Activated naive CD8-positive, alpha-beta T cell treated with anti-CD3 and anti-CD28 coated beads, Interleukin-2, amount 10 ng/mL, durations not matched to agents 7 days and 5 days (primary cell): Measurements from ENCODE around the gene AMN. TPM values are rescaled to one million over a fixed set of nuclear protein-coding genes. Genes with fewer than 3 reads are reported as not detected.

Experiments used
- ATAC-seq: fragments of 150-1000 bp; cut with Tn5 transposase; one replicate; pipeline ENCODE4 v1.10.0; 2021; ENCODE audit warnings: low read depth, moderate library complexity
- POLR2A ChIA-PET: fragments of 350-600 bp; sonication (Branson Sonifier 250); formaldehyde crosslinking; loops from one replicate; lab custom pipeline; 2021; ENCODE audit warnings: antibody characterized with exemption; lab: Charles Lee
- DNase-seq: peaks from one replicate; pipeline ENCODE4 v3.0.0; 2021
- H3K27ac Mint-ChIP-seq: one replicate; pipeline ENCODE4 v1.8.0; 2022; ENCODE audit warnings: mild to moderate bottlenecking, mixed read lengths
- H3K27me3 Mint-ChIP-seq: one replicate; pipeline ENCODE4 v1.8.0; 2022; ENCODE audit warnings: mild to moderate bottlenecking, moderate library complexity, mixed read lengths
- H3K36me3 Mint-ChIP-seq: one replicate; pipeline ENCODE4 v1.8.0; 2021; ENCODE audit warnings: mild to moderate bottlenecking, mixed read lengths
- H3K4me1 Mint-ChIP-seq: one replicate; pipeline ENCODE4 v1.8.0; 2021; ENCODE audit warnings: mixed read lengths
- H3K4me3 Mint-ChIP-seq: one replicate; pipeline ENCODE4 v1.8.0; 2022; ENCODE audit warnings: mild to moderate bottlenecking, moderate library complexity, mixed read lengths
- H3K9me3 Mint-ChIP-seq: one replicate; pipeline ENCODE4 v1.8.0; 2021; ENCODE audit warnings: mixed read lengths
- total RNA-seq, 2 experiments: library from RNA; stranded (reverse); gene quantifications; one replicate each; pipeline ENCODE4 v1.2.3, GENCODE V29; 2021

The AMN gene
- total RNA-seq, 2 experiments from 2014 or later = 2.5 to 2.9 TPM

DNA sequence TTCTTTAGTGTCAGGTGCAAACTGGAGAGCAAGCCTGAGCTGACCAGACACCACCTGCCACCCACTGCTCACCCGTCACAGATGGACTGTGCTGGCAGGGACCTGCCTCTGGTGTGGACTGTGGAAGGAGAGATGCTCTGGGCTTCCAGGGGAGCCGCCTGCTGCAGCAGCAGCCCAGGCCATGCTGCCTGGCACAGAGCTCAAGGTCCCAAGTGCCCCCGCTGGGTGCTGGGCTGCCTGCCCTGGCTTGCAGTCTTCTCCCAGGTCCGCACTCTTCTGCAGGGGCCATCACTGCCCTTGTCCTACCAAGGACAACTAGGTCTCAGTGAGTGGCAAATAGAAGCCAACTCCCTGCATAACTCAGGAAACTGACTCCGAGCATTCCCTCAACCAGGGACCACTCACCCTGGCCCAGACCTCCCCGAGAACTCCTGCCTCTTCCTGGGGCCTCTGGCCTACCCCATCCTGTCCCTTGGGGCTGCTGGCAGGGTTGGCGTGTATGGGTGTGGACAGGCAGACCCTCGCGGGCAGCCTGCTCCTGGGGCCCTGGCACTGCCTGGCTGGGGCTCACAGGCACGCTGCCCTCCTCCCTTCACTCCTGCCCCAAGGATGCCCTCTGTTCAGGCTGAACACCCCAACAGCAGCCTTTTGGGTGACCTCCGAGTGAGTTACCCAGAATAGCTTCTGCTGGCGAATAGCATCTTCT, 9.3 kb downstream of the AMN start:
- POLR2A ChIA-PET = no interaction called here
- DNase-seq (no peak), ATAC-seq (no peak)
- no peaks in the 10 kb centered on the region for H3K9me3 Mint-ChIP-seq
- no peaks in the 10 kb centered on the region for H3K36me3 Mint-ChIP-seq
- no peaks in the 10 kb centered on the region for H3K4me1 Mint-ChIP-seq
- H3K27me3 Mint-ChIP-seq = peaks cover 11% of the 10 kb centered on the region
- no peak overlapping the region for H3K4me3 Mint-ChIP-seq
- no peak overlapping the region for H3K27ac Mint-ChIP-seq

DNA sequence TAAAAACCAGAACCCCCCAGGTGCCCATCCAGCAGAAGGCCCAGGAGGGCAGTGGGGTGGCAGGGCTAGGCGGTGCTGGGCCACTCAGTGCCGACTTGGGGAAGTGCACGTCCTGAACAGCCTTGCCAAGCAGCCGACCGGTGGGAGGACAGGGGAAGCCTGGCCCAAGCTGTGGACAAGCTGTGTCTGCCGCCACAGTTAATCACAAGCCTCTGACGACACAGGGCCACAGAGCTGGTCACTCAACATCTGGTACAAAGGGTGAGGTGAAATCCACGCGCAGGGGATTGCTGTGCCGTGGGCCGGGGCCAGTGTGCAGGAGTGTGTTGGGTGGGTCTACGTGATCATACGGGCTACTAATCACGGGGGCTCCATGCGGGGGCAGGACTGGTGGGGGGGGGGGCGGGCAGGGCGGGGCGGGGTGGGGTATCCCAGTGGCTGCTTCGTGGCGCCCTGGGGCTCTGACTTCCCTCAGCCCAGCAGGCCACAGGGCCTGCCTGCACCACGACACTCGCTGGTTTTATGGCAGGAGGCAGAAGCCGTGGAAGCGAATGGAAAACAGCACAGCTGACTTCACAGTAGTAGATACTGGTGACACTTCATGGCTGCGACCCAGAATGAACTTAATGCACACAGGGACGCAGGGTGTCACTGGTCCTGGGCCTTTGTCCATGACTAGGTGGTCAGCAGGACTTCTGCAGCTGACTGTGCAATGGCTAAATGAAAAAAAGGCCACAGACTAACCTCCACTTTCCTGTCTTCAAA, 10.2 kb downstream of the AMN start:
- H3K27me3 Mint-ChIP-seq = peaks cover 5% of the 10 kb centered on the region
- DNase-seq = no peak
- H3K9me3 Mint-ChIP-seq = no peaks in the 10 kb centered on the region
- no peak overlapping the region for H3K27ac Mint-ChIP-seq
- H3K36me3 Mint-ChIP-seq = no peaks in the 10 kb centered on the region
- POLR2A ChIA-PET = no interaction called here
- no peak for ATAC-seq
- no peaks in the 10 kb centered on the region for H3K4me1 Mint-ChIP-seq
- H3K4me3 Mint-ChIP-seq = no peak overlapping the region

GRCh38 chr14:102933618-102934231, 11.3 kb downstream of the AMN start:
- no peak overlapping the region for H3K4me3 Mint-ChIP-seq
- no peak for DNase-seq
- H3K4me1 Mint-ChIP-seq = no peaks in the 10 kb centered on the region
- no peaks in the 10 kb centered on the region for H3K9me3 Mint-ChIP-seq
- H3K27me3 Mint-ChIP-seq = peaks cover 5% of the 10 kb centered on the region
- no peak overlapping the region for H3K27ac Mint-ChIP-seq
- no peaks in the 10 kb centered on the region for H3K36me3 Mint-ChIP-seq
- POLR2A ChIA-PET = no interaction called here
- no peak for ATAC-seq

DNA sequence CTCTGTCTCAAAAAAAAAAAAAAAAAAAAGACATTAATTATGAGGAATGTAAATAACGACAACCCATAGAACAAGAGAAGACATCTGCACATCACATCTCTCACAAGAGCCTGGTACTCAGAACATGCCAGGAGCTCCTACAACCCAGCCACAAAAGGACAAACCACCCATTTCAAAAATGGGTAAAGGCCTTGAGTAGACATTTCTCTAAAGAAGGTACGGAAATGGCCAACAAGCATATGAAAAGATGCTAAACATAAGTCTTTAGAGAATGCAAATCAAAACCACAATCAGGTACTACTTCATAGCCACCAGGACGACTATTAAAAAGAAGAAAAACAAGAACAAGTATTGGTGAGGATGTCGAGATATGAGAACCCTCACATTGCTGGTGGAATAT, 13.3 kb downstream of the AMN start:
- no peaks in the 10 kb centered on the region for H3K4me1 Mint-ChIP-seq

GRCh38 chr14:102937331-102938175, 15.1 kb downstream of the AMN start:
- no peak for ATAC-seq
- POLR2A ChIA-PET = no interaction called here
- Mint-ChIP-seq H3K9me3 (no peaks in the 10 kb centered on the region), H3K27ac (no peak overlapping the region), H3K4me1 (no peaks in the 10 kb centered on the region), H3K36me3 (no peaks in the 10 kb centered on the region), H3K27me3 (peaks cover 2% of the 10 kb centered on the region), H3K4me3 (no peak overlapping the region)
- DNase-seq = peak; percentile 18

More for the DNA sequence above, 13.3 kb downstream of the AMN start:
- Mint-ChIP-seq H3K27me3 (peaks cover 5% of the 10 kb centered on the region), H3K4me3 (no peak overlapping the region), H3K27ac (no peak overlapping the region), H3K36me3 (no peaks in the 10 kb centered on the region), H3K9me3 (no peaks in the 10 kb centered on the region)
- DNase-seq (no peak), ATAC-seq (no peak)
- POLR2A ChIA-PET = no interaction called here

GRCh38 chr14:102938191-102938590, 15.7 kb downstream of the AMN start:
- POLR2A ChIA-PET = no interaction called here
- Mint-ChIP-seq H3K36me3 (no peaks in the 10 kb centered on the region), H3K4me3 (no peak overlapping the region), H3K4me1 (no peaks in the 10 kb centered on the region), H3K27me3 (peaks cover 2% of the 10 kb centered on the region), H3K27ac (no peak overlapping the region), H3K9me3 (no peaks in the 10 kb centered on the region)
- ATAC-seq = no peak
- DNase-seq = peak; percentile 20

GRCh38 chr14:102939329-102939728, 16.9 kb downstream of the AMN start:
- Mint-ChIP-seq H3K27ac (no peak overlapping the region), H3K27me3 (peaks cover 2% of the 10 kb centered on the region), H3K4me1 (no peaks in the 10 kb centered on the region), H3K9me3 (no peaks in the 10 kb centered on the region), H3K4me3 (no peak overlapping the region), H3K36me3 (no peaks in the 10 kb centered on the region)
- POLR2A ChIA-PET = no interaction called here
- no peak for ATAC-seq
- no peak for DNase-seq

DNA sequence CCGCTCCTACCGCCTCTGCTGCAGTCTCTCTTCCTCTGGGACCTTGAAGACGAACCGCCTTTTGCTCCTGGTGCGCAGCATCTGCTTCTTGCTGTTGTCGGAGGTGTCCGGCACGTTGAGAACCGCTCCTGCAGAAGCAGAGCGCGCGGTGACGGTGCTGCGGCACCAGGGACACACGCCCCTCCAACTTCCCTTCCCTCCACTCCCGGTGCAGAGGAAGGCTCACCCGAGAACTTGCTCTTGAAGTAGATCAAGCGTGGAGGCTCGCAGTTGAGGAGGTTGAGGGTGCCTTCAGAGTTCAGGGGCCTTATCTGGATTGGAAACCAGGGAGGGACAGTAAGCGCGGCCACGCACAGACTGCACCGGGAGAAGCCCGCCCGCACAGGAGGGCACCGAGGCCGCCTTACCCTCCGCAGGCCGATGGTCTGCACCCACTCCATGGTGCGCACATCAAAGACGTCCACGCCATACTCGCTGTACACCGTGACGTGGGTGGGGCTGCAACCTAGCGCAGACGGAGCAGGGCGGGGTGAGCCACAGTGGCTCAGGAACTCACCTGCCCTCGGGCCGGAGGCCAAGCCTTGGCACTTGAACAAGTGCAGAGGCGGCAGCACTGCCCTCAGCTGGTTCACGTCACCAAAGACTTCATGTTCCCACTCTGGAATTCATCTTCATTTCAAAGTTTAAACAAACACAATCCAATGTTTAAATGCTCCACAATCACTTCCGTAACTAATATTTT, 17.5 kb downstream of the AMN start:
- POLR2A ChIA-PET = no interaction called here
- Mint-ChIP-seq H3K36me3 (no peaks in the 10 kb centered on the region), H3K9me3 (no peaks in the 10 kb centered on the region), H3K27ac (no peak overlapping the region), H3K27me3 (peaks cover 2% of the 10 kb centered on the region), H3K4me3 (no peak overlapping the region), H3K4me1 (no peaks in the 10 kb centered on the region)
- ATAC-seq (no peak), DNase-seq (no peak)

- no peaks in the 10 kb centered on the region for H3K36me3 Mint-ChIP-seq
- no peak overlapping the region for H3K27ac Mint-ChIP-seq
- no peaks in the 10 kb centered on the region for H3K4me1 Mint-ChIP-seq
- DNase-seq (no peak), ATAC-seq (no peak)
- POLR2A ChIA-PET = no interaction called here
- H3K4me3 Mint-ChIP-seq = no peak overlapping the region
- no peaks in the 10 kb centered on the region for H3K9me3 Mint-ChIP-seq
- H3K27me3 Mint-ChIP-seq = peaks cover 2% of the 10 kb centered on the region
Observed at GRCh38 chr14:102940729-102941362, 18.4 kb downstream of the AMN start.

GRCh38 chr14:102941419-102942011, 19.1 kb downstream of the AMN start:
- no peaks in the 10 kb centered on the region for H3K9me3 Mint-ChIP-seq
- H3K27me3 Mint-ChIP-seq = peaks cover 2% of the 10 kb centered on the region
- H3K36me3 Mint-ChIP-seq = no peaks in the 10 kb centered on the region
- H3K27ac Mint-ChIP-seq = no peak overlapping the region
- peaks cover 2% of the 10 kb centered on the region for H3K4me1 Mint-ChIP-seq
- H3K4me3 Mint-ChIP-seq = no peak overlapping the region
- ATAC-seq (no peak), DNase-seq (no peak)
- POLR2A ChIA-PET = no interaction called here

DNA sequence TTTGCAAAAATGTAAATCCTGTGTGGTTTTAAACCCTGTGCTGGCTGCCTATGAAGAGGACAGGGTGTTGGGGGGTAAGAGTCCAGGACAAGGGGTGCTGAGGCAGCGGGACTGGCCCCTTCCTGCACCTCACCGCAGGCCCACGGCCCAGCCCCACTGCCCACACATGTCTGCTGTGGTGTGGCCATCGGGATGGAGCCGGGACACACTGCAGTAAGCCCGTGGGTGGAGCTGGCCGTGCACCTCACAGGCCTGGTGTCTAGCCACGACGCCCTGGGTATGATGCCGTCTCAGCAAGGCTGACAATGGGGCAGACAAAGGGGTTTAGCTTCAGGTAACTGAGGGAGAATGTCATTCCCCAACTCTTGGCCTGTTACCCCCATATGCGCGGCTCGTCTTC, 19.6 kb downstream of the AMN start:
- Mint-ChIP-seq H3K4me3 (no peak overlapping the region), H3K36me3 (no peaks in the 10 kb centered on the region), H3K27ac (no peak overlapping the region), H3K9me3 (no peaks in the 10 kb centered on the region), H3K4me1 (peaks cover 6% of the 10 kb centered on the region), H3K27me3 (peaks cover under 1% of the 10 kb centered on the region)
- DNase-seq (no peak), ATAC-seq (no peak)
- POLR2A ChIA-PET = no interaction called here

- Mint-ChIP-seq H3K9me3 (no peaks in the 10 kb centered on the region), H3K27me3 (no peaks in the 10 kb centered on the region), H3K4me3 (no peak overlapping the region), H3K36me3 (no peaks in the 10 kb centered on the region), H3K4me1 (peaks cover 8% of the 10 kb centered on the region), H3K27ac (no peak overlapping the region)
- POLR2A ChIA-PET = no interaction called here
- DNase-seq (no peak), ATAC-seq (no peak)
Observed at GRCh38 chr14:102943454-102943853, 21.0 kb downstream of the AMN start.
